ENCODE data around the gene COL20A1. TPM values are rescaled to one million over a fixed set of nuclear protein-coding genes. Genes with fewer than 3 reads are reported as not detected.

Gene COL20A1
- total and polyA plus RNA-seq, 4 donors, result 0.09 to 0.15 TPM; not detected in 2

GRCh38 chr20:63312273-63312672 is 19.3 kb downstream of the COL20A1 start:
- H3K4me1 ChIP-seq (ENCODE audit: control insufficient read depth in 1 of 2, insufficient read depth in 2 of 2, low read length in 2 of 2), result no peaks in the 10 kb centered on the region
- H3K36me3 ChIP-seq (ENCODE audit: control insufficient read depth in 1 of 2, insufficient read depth in 2 of 2, low read length in 1 of 2), result no peaks in the 10 kb centered on the region
- no peak overlapping the region for H3K27ac ChIP-seq (ENCODE audit: low read depth in 1 of 2, low read length in 2 of 2)
- H3K27me3 ChIP-seq (ENCODE audit: control insufficient read depth in 1 of 2, insufficient read depth in 2 of 2, low read length in 1 of 2), result no peaks in the 10 kb centered on the region
- no peaks in the 10 kb centered on the region for H3K9me3 ChIP-seq (ENCODE audit: control insufficient read depth, low read length)
- intact Hi-C loops (cut with DNase I), result no loop called here
- ATAC-seq (ENCODE audit: low FRiP score) (no peak), DNase-seq (peak in 1 of 2 donors; percentile 30)
- WGBS, 2 donors, result 73 to 80% methylated on average over 7 to 9 of the region's 9 CpGs
- no peak overlapping the region for H3K4me3 ChIP-seq (ENCODE audit: low read length in 2 of 2)

GRCh38 chr20:63312690-63313348 is 19.8 kb downstream of the COL20A1 start:
- Histone ChIP-seq H3K4me3 (ENCODE audit: low read length in 2 of 2) (no peak overlapping the region), H3K4me1 (ENCODE audit: control insufficient read depth in 1 of 2, insufficient read depth in 2 of 2, low read length in 2 of 2) (no peaks in the 10 kb centered on the region), H3K27ac (ENCODE audit: low read depth in 1 of 2, low read length in 2 of 2) (no peak overlapping the region), H3K9me3 (ENCODE audit: control insufficient read depth, low read length) (no peaks in the 10 kb centered on the region), H3K36me3 (ENCODE audit: control insufficient read depth in 1 of 2, insufficient read depth in 2 of 2, low read length in 1 of 2) (no peaks in the 10 kb centered on the region), H3K27me3 (ENCODE audit: control insufficient read depth in 1 of 2, insufficient read depth in 2 of 2, low read length in 1 of 2) (no peaks in the 10 kb centered on the region)
- ATAC-seq (ENCODE audit: low FRiP score), result no peak
- peak in 1 of 2 donors; percentile 44 for DNase-seq
- intact Hi-C loops (cut with DNase I), result no loop called here
- 56 to 64% methylated on average over 21 to 22 of the region's 22 CpGs for WGBS, 2 donors

- no peaks in the 10 kb centered on the region for H3K4me1 ChIP-seq (ENCODE audit: control insufficient read depth in 1 of 2, insufficient read depth in 2 of 2, low read length in 2 of 2)
- no peaks in the 10 kb centered on the region for H3K27me3 ChIP-seq (ENCODE audit: control insufficient read depth in 1 of 2, insufficient read depth in 2 of 2, low read length in 1 of 2)
- no peak overlapping the region for H3K27ac ChIP-seq (ENCODE audit: low read depth in 1 of 2, low read length in 2 of 2)
- 77 to 78% methylated on average over 17 to 25 of the region's 25 CpGs for WGBS, 2 donors
- no peaks in the 10 kb centered on the region for H3K9me3 ChIP-seq (ENCODE audit: control insufficient read depth, low read length)
- intact Hi-C loops (cut with DNase I), result no loop called here
- no peak overlapping the region for H3K4me3 ChIP-seq (ENCODE audit: low read length in 2 of 2)
- H3K36me3 ChIP-seq (ENCODE audit: control insufficient read depth in 1 of 2, insufficient read depth in 2 of 2, low read length in 1 of 2), result no peaks in the 10 kb centered on the region
- ATAC-seq (ENCODE audit: low FRiP score) (no peak), DNase-seq (peak in 1 of 2 donors; percentile 38)
Observed at GRCh38 chr20:63313349-63314014, 20.5 kb downstream of the COL20A1 start.

GRCh38 chr20:63314015-63314471 is 21.1 kb downstream of the COL20A1 start:
- 59 to 63% methylated on average over 9 of the region's 9 CpGs for WGBS, 2 donors
- ATAC-seq (ENCODE audit: low FRiP score) (no peak), DNase-seq (peak in 1 of 2 donors; percentile 38)
- Histone ChIP-seq H3K4me3 (ENCODE audit: low read length in 2 of 2) (no peak overlapping the region), H3K4me1 (ENCODE audit: control insufficient read depth in 1 of 2, insufficient read depth in 2 of 2, low read length in 2 of 2) (no peaks in the 10 kb centered on the region), H3K27me3 (ENCODE audit: control insufficient read depth in 1 of 2, insufficient read depth in 2 of 2, low read length in 1 of 2) (no peaks in the 10 kb centered on the region), H3K9me3 (ENCODE audit: control insufficient read depth, low read length) (no peaks in the 10 kb centered on the region), H3K36me3 (ENCODE audit: control insufficient read depth in 1 of 2, insufficient read depth in 2 of 2, low read length in 1 of 2) (no peaks in the 10 kb centered on the region), H3K27ac (ENCODE audit: low read depth in 1 of 2, low read length in 2 of 2) (no peak overlapping the region)
- intact Hi-C loops (cut with DNase I), result no loop called here

GRCh38 chr20:63314566-63315239 is 21.7 kb downstream of the COL20A1 start:
- DNase-seq (peak in 1 of 2 donors; percentile 36), ATAC-seq (ENCODE audit: low FRiP score) (no peak)
- intact Hi-C loops (cut with DNase I), result no loop called here
- H3K36me3 ChIP-seq (ENCODE audit: control insufficient read depth in 1 of 2, insufficient read depth in 2 of 2, low read length in 1 of 2), result no peaks in the 10 kb centered on the region
- no peak overlapping the region for H3K27ac ChIP-seq (ENCODE audit: low read depth in 1 of 2, low read length in 2 of 2)
- H3K4me1 ChIP-seq (ENCODE audit: control insufficient read depth in 1 of 2, insufficient read depth in 2 of 2, low read length in 2 of 2), result no peaks in the 10 kb centered on the region
- no peak overlapping the region for H3K4me3 ChIP-seq (ENCODE audit: low read length in 2 of 2)
- H3K9me3 ChIP-seq (ENCODE audit: control insufficient read depth, low read length), result no peaks in the 10 kb centered on the region
- WGBS, 2 donors, result 84 to 86% methylated on average over 21 of the region's 21 CpGs
- no peaks in the 10 kb centered on the region for H3K27me3 ChIP-seq (ENCODE audit: control insufficient read depth in 1 of 2, insufficient read depth in 2 of 2, low read length in 1 of 2)

- DNase-seq (peak in 1 of 2 donors; percentile 65), ATAC-seq (ENCODE audit: low FRiP score) (no peak)
- intact Hi-C loops (cut with DNase I), result no loop called here
- Histone ChIP-seq H3K4me1 (ENCODE audit: control insufficient read depth in 1 of 2, insufficient read depth in 2 of 2, low read length in 2 of 2) (no peaks in the 10 kb centered on the region), H3K36me3 (ENCODE audit: control insufficient read depth in 1 of 2, insufficient read depth in 2 of 2, low read length in 1 of 2) (no peaks in the 10 kb centered on the region), H3K27ac (ENCODE audit: low read depth in 1 of 2, low read length in 2 of 2) (no peak overlapping the region), H3K9me3 (ENCODE audit: control insufficient read depth, low read length) (no peaks in the 10 kb centered on the region), H3K4me3 (ENCODE audit: low read length in 2 of 2) (no peak overlapping the region), H3K27me3 (ENCODE audit: control insufficient read depth in 1 of 2, insufficient read depth in 2 of 2, low read length in 1 of 2) (no peaks in the 10 kb centered on the region)
- WGBS, 2 donors, result 65 to 68% methylated on average over 15 of the region's 15 CpGs
Observed at GRCh38 chr20:63315240-63315689, 22.3 kb downstream of the COL20A1 start.

GRCh38 chr20:63315731-63316491 is 22.9 kb downstream of the COL20A1 start:
- no peaks in the 10 kb centered on the region for H3K36me3 ChIP-seq (ENCODE audit: control insufficient read depth in 1 of 2, insufficient read depth in 2 of 2, low read length in 1 of 2)
- H3K4me1 ChIP-seq (ENCODE audit: control insufficient read depth in 1 of 2, insufficient read depth in 2 of 2, low read length in 2 of 2), result no peaks in the 10 kb centered on the region
- no peaks in the 10 kb centered on the region for H3K9me3 ChIP-seq (ENCODE audit: control insufficient read depth, low read length)
- H3K27ac ChIP-seq (ENCODE audit: low read depth in 1 of 2, low read length in 2 of 2), result no peak overlapping the region
- no peak overlapping the region for H3K4me3 ChIP-seq (ENCODE audit: low read length in 2 of 2)
- DNase-seq, result peak; percentile 33 to 57
- intact Hi-C loops (cut with DNase I), result no loop called here
- WGBS, 2 donors, result 78 to 83% methylated on average over 31 of the region's 31 CpGs
- no peaks in the 10 kb centered on the region for H3K27me3 ChIP-seq (ENCODE audit: control insufficient read depth in 1 of 2, insufficient read depth in 2 of 2, low read length in 1 of 2)
- ATAC-seq (ENCODE audit: low FRiP score), result no peak

GRCh38 chr20:63316502-63316921 is 23.5 kb downstream of the COL20A1 start:
- Histone ChIP-seq H3K9me3 (ENCODE audit: control insufficient read depth, low read length) (no peaks in the 10 kb centered on the region), H3K27me3 (ENCODE audit: control insufficient read depth in 1 of 2, insufficient read depth in 2 of 2, low read length in 1 of 2) (no peaks in the 10 kb centered on the region), H3K4me1 (ENCODE audit: control insufficient read depth in 1 of 2, insufficient read depth in 2 of 2, low read length in 2 of 2) (no peaks in the 10 kb centered on the region), H3K27ac (ENCODE audit: low read depth in 1 of 2, low read length in 2 of 2) (no peak overlapping the region), H3K4me3 (ENCODE audit: low read length in 2 of 2) (no peak overlapping the region), H3K36me3 (ENCODE audit: control insufficient read depth in 1 of 2, insufficient read depth in 2 of 2, low read length in 1 of 2) (no peaks in the 10 kb centered on the region)
- ATAC-seq (ENCODE audit: low FRiP score), result no peak
- 80 to 81% methylated on average over 14 of the region's 14 CpGs for WGBS, 2 donors
- intact Hi-C loops (cut with DNase I), result no loop called here
- peak; percentile 40 to 62 for DNase-seq
